Smooth muscle cell (in vitro differentiated cells): Measurements from ENCODE around the gene NLRX1. TPM values are rescaled to one million over a fixed set of nuclear protein-coding genes. Genes with fewer than 3 reads are reported as not detected.

Experiments used
- DNase-seq: peaks from one replicate; lab custom pipeline; 2025; ENCODE audit not compliant: unreplicated experiment; lab: John Stamatoyannopoulos, UW
- H2AFZ ChIP-seq: fragments of 200-600 bp; sonication (generic); 2 replicates; pipeline ENCODE4 v1.6.0; 2016; ENCODE audit warnings: antibody characterized with exemption, low read depth, mild to moderate bottlenecking
- H3F3A ChIP-seq: fragments of 200-600 bp; sonication (generic); 2 replicates; pipeline ENCODE4 v1.6.0; 2017; ENCODE audit warnings: antibody characterized with exemption, low read depth
- H3K27ac ChIP-seq: fragments of 200-600 bp; sonication (generic); 2 replicates; pipeline ENCODE4 v1.5.1; 2016; ENCODE audit warnings: low read depth, mild to moderate bottlenecking
- H3K27me3 ChIP-seq: fragments of 200-600 bp; sonication (generic); 2 replicates; pipeline ENCODE4 v1.6.1; 2016; ENCODE audit warnings: low read depth, mild to moderate bottlenecking
- H3K36me3 ChIP-seq: fragments of 200-600 bp; sonication (generic); 2 replicates; pipeline ENCODE4 v1.5.1; 2016; ENCODE audit warnings: low read depth
- H3K4me1 ChIP-seq: fragments of 200-600 bp; sonication (generic); 2 replicates; pipeline ENCODE4 v1.5.1; 2016; ENCODE audit warnings: low read depth
- H3K4me2 ChIP-seq: fragments of 200-600 bp; sonication (generic); 2 replicates; pipeline ENCODE4 v1.6.0; 2016; ENCODE audit warnings: mild to moderate bottlenecking
- H3K4me3 ChIP-seq: fragments of 200-600 bp; sonication (generic); 2 replicates; pipeline ENCODE4 v1.5.1; 2016; ENCODE audit warnings: mild to moderate bottlenecking
- H3K79me2 ChIP-seq: fragments of 200-600 bp; sonication (generic); 2 replicates; pipeline ENCODE4 v1.6.0; 2016; ENCODE audit warnings: low read depth, mild to moderate bottlenecking
- H3K9ac ChIP-seq: fragments of 200-600 bp; sonication (generic); 2 replicates; pipeline ENCODE4 v1.6.0; 2016; ENCODE audit warnings: low read depth
- H3K9me3 ChIP-seq: fragments of 200-600 bp; sonication (generic); replicated peaks from 2 replicates; pipeline ENCODE4 v1.5.1; 2016; ENCODE audit warnings: low read depth
- H4K20me1 ChIP-seq: fragments of 200-600 bp; sonication (generic); 2 replicates; pipeline ENCODE4 v1.6.0; 2016; ENCODE audit warnings: low read depth
- WGBS: methylation state at CpG from one replicate; pipeline ENCODE4 v1.1.7; 2016; ENCODE audit warnings: low lambda C conversion rate; 5-methylcytosine and 5-hydroxymethylcytosine counted together
- polyA plus RNA-seq: library from polyadenylated mRNA; unstranded; fragments of >200 nt; fragmentation: Nextera tagmentation; extraction: Ambion mirVana; gene quantifications from 2 replicates; pipeline ENCODE4 v1.2.1, GENCODE V29; 2016
- total RNA-seq: library from RNA; depleted of rRNA; stranded (reverse); fragments of >200 nt; gene quantifications from 2 replicates; pipeline ENCODE4 v1.2.3, GENCODE V29; 2014
- TF ChIP-seq, protein P1 (sequence below): fragments of 200-600 bp; sonication (generic); IDR thresholded peaks from 2 replicates; pipeline ENCODE4 v1.5.1; 2017; ENCODE audit warnings: borderline replicate concordance, mild to moderate bottlenecking, antibody characterized with exemption; ENCODE audit not compliant: insufficient read depth, poor library complexity, severe bottlenecking

Gene NLRX1
- total and polyA plus RNA-seq, 2 experiments from 2014 or later: 13.0 to 18.7 TPM

DNA sequence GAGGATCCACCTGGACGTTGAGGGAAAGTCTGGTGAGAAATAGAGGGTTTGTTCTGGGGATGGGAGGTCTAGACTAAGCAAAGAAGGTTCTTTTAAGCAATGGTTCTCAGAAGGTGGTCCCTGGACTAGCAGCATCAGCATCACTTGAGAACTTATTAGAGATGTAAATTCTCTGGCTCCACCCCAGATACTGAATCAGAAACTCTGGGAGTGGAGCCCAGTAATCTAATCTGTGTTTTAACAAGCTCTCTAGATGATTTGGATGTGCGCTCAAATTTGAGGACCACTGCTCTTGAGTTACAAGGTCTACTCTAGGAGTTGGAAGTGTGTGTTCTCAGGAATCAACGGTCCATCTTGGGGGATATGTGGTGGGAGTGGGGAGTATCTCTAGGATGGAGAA, 23.0 kb upstream of the NLRX1 start:
- DNase-seq: no peak
- Histone ChIP-seq H3K27me3 (peaks cover 27% of the 10 kb centered on the region), H2AFZ (no peak overlapping the region), H3K4me3 (no peak overlapping the region), H3K27ac (no peak overlapping the region), H3F3A (no peaks in the 10 kb centered on the region), H3K4me1 (peaks cover 4% of the 10 kb centered on the region), H4K20me1 (no peaks in the 10 kb centered on the region), H3K4me2 (no peak overlapping the region), H3K9ac (no peak overlapping the region), H3K79me2 (no peaks in the 10 kb centered on the region), H3K36me3 (no peaks in the 10 kb centered on the region), H3K9me3 (no peaks in the 10 kb centered on the region)
- WGBS: 61% methylated on average over 3 of the region's 3 CpGs
- TF ChIP-seq, protein P1, sequence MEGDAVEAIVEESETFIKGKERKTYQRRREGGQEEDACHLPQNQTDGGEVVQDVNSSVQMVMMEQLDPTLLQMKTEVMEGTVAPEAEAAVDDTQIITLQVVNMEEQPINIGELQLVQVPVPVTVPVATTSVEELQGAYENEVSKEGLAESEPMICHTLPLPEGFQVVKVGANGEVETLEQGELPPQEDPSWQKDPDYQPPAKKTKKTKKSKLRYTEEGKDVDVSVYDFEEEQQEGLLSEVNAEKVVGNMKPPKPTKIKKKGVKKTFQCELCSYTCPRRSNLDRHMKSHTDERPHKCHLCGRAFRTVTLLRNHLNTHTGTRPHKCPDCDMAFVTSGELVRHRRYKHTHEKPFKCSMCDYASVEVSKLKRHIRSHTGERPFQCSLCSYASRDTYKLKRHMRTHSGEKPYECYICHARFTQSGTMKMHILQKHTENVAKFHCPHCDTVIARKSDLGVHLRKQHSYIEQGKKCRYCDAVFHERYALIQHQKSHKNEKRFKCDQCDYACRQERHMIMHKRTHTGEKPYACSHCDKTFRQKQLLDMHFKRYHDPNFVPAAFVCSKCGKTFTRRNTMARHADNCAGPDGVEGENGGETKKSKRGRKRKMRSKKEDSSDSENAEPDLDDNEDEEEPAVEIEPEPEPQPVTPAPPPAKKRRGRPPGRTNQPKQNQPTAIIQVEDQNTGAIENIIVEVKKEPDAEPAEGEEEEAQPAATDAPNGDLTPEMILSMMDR: no peak

DNA sequence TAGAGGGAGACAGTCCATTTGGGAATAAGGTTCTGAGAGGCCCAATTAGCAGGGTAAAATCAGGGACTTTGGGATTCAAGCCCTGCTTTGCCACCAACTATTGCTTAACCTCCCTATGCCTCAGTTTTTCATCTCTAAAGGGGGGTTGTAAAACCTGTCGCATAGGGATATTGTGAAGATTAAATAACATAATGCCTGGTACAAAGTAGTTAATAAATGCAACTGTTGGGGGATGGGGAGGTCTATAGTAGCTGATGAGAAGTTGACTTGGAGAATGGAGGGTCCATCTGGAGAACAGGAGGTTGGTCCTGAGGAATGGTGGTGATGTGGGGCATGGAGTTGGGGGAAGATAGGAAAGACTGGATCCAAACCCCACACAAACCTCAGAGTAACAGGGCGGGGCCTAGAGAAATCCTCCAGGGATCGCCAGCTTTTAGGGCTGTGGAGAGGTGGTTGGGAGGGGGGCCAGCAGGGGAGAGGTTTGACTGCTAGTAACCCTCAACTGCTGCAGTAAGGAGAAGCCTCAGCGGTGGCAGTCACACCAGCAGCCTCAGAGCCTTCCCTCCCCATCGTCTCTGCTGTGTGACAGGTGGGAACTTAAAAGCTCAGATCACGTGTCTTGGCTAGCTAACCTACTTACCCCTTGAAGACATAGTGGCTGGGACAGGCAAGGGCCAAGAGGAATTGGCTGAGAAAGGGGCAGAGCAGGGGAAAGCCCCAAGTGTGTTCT, 20.8 kb upstream of the NLRX1 start:
- no peaks in the 10 kb centered on the region for H3K79me2 ChIP-seq
- TF ChIP-seq, protein P1: no peak
- H3K9ac ChIP-seq: no peak overlapping the region
- no peaks in the 10 kb centered on the region for H3K9me3 ChIP-seq
- H2AFZ ChIP-seq: no peak overlapping the region
- no peaks in the 10 kb centered on the region for H3K36me3 ChIP-seq
- 49% methylated on average over 6 of the region's 6 CpGs for WGBS
- H3K27me3 ChIP-seq: peaks cover 27% of the 10 kb centered on the region
- peaks cover 4% of the 10 kb centered on the region for H3K4me1 ChIP-seq
- no peak overlapping the region for H3K27ac ChIP-seq
- no peaks in the 10 kb centered on the region for H3F3A ChIP-seq
- no peak overlapping the region for H3K4me2 ChIP-seq
- DNase-seq: no peak
- H3K4me3 ChIP-seq: no peak overlapping the region
- no peaks in the 10 kb centered on the region for H4K20me1 ChIP-seq

DNA sequence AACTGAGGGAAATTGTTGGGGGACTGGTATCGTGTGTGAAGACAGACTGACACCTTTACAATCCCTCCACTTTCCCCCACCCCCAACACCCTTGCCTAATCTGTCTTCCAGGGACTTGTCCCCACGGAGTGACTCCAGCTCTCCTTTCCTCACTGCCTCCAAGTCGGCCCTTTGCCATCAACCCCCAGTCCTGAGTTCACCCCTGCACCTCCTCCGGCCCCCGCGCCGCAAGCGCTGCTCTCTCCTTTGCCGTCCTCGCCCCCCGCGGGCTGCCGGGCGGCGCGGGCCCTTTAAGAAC, 19.9 kb upstream of the NLRX1 start:
- Histone ChIP-seq H3K36me3 (no peaks in the 10 kb centered on the region), H2AFZ (peak overlapping the region; percentile 98), H3K27me3 (peaks cover 27% of the 10 kb centered on the region), H3K9me3 (no peaks in the 10 kb centered on the region), H3K79me2 (no peaks in the 10 kb centered on the region), H3K27ac (no peak overlapping the region), H3K4me1 (peaks cover 4% of the 10 kb centered on the region), H3F3A (no peaks in the 10 kb centered on the region), H4K20me1 (no peaks in the 10 kb centered on the region), H3K4me2 (peak overlapping the region; percentile 98), H3K4me3 (peak overlapping the region; percentile 73), H3K9ac (no peak overlapping the region)
- WGBS: 0% methylated on average over 15 of the region's 16 CpGs
- TF ChIP-seq, protein P1: no peak
- DNase-seq: no peak
